ENCODE data around the gene LVRN.

The LVRN gene

GRCh38 chr5:115961381-115962238 lies 665 bp upstream of the LVRN start:
- DNase-seq, result no peak

DNA sequence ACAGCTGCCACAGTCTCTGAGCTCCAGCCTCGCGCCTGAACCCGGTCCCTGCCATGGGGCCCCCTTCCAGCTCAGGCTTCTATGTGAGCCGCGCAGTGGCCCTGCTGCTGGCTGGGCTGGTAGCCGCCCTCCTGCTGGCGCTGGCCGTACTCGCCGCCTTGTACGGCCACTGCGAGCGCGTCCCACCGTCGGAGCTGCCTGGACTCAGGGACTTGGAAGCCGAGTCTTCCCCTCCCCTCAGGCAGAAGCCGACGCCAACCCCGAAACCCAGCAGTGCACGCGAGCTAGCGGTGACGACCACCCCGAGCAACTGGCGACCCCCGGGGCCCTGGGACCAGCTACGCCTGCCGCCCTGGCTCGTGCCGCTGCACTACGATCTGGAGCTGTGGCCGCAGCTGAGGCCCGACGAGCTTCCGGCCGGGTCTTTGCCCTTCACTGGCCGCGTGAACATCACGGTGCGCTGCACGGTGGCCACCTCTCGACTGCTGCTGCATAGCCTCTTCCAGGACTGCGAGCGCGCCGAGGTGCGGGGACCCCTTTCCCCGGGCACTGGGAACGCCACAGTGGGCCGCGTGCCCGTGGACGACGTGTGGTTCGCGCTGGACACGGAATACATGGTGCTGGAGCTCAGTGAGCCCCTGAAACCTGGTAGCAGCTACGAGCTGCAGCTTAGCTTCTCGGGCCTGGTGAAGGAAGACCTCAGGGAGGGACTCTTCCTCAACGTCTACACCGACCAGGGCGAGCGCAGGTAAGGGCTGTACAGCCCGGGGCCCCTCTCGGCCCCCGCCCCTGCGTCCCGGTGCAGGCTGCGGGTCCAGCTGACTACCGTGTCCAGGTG lies 509 bp downstream of the LVRN start:
- DNase-seq, result no peak

DNA sequence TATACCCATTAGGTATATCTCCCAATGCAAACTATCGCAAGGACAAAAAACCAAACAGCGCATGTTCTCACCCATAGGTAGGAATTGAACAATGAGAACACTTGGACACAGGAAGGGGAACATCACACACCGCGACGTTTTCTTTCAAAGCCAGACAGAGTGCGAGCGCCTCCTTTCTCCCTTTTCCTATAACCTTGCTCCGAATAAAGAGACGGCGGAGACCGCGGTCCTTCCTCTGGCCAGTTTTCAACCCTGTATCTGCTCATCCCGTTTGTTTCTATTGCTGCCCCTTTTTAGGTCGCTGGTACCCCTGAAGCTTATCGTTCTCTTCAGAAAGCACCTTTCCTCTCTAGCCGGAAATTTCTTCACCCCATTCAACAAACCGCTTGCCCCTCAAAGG lies 1.3 kb downstream of the LVRN start:
- DNase-seq, result no peak

GRCh38 chr5:115968770-115969169 lies 6.5 kb downstream of the LVRN start:
- DNase-seq, result no peak

- DNase-seq, result no peak
These were observed 14.8 kb downstream of the LVRN start for GRCh38 chr5:115977096-115977495.

- no peak for DNase-seq
These were observed 15.7 kb downstream of the LVRN start for GRCh38 chr5:115977988-115978387.

GRCh38 chr5:115978779-115979178 lies 16.5 kb downstream of the LVRN start:
- DNase-seq, result no peak

- no peak for DNase-seq
These were observed 17.1 kb downstream of the LVRN start for GRCh38 chr5:115979201-115980041.

GRCh38 chr5:115983519-115983918 lies 21.2 kb downstream of the LVRN start:
- no peak for DNase-seq

- no peak for DNase-seq
These were observed 23.8 kb downstream of the LVRN start for GRCh38 chr5:115985802-115986757.

DNA sequence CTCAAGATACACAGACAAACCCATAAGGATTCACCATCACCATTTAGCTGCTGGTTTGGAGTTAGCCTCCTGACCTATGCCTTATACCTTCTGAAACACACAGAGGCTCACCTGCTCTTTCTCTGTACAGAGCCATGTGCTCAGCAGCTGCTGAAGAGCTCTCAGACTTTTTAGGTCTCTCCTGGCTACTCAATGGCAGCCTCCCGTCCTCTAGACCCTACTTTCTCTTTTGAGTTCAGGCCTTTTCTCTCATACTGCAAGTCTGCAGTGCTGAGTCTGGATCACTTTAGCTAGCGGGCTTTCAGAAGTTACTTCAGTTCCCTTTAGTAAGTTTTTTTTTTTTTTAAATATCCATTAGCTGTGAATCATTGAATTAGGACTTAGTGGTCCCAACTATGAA lies 25.7 kb downstream of the LVRN start:
- no peak for DNase-seq

- DNase-seq, result no peak
These were observed 30.6 kb downstream of the LVRN start for GRCh38 chr5:115992848-115993350.

DNA sequence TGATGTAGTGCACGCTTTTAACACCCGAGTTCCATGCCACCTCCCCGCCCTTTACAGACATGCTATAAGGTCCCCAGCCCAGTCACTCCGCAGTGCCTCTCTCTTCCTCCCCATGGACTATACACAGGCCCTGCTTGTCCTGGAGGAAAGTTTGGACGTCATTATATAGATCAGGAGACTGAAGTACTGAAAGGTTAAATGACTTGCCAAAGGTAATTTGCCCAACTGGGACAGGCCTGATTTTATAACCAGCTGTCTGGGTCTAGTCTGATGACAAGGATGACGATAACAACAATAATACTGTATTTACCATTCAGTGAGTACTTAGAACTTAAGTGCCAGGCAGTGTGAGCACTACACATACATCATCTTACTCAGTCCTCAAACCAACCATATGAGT lies 33.1 kb downstream of the LVRN start:
- no peak for DNase-seq

GRCh38 chr5:116002116-116002906 lies 40.0 kb downstream of the LVRN start:
- DNase-seq, result no peak

GRCh38 chr5:116004248-116004647 lies 42.0 kb downstream of the LVRN start:
- no peak for DNase-seq

DNA sequence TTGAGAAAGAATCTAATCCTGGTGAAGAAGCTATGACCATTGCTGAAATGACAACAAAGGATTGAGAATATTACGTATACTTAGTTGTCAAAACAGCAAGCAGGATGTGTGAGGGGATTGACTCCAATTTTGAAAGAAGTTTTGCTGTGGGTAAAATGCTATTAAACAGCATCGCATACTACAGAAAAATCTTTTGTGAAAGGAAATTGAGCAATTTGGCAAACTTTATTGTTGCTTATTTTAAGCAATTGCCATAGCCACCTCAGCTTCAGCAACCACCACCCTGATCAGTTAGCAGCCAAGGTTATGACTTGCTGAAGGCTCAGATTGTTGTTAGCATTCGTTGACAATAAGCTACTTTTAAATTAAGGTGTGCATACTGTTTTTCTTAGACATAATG lies 47.5 kb downstream of the LVRN start:
- no peak for DNase-seq

DNA sequence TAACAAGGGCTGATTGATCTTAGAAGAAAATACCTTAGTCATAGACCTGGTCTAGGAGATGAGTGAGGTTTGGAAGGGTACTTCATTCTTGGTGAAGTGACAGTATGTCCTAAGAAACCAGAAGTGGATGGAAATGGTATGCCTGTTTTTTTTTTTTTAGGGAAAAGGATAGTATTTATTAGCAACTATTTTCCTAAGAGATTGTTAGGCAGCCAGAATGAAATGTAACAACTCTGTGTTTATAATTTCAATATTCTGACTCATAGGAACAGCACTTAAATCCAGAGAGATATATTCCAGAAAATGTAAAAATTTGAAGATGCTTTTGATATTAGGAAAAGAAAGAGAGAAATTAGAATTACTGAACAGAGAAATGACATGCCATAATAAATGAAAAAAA lies 48.8 kb downstream of the LVRN start:
- DNase-seq, result no peak

DNA sequence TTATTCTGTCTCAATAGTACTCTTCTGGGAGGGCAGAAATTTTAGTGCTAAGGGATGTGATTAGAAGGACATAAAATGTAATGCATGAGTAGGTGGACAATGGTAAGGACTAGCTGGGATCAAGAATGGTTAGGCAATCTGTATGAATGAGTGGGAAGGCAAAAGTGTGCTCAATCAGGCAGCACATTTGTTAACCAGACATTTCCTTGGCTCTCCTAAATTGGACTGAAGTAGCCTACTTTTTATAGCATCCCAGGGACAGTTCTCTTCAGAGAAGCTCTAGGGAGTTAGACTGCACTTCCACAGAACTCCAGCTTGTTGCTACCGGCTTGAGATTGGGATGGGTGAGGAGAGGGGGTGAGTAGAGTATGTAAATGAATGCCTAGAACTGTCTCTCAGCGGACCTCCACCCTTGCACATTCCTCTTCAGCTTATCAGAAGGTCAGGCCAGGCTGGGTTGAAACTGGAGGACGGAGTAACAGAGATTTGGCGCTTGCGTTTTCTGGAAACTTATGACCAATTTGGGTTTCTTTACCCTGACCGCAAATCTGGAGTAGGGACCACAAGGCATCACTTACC lies 51.0 kb downstream of the LVRN start:
- no peak for DNase-seq

- DNase-seq, result no peak
These were observed 51.7 kb downstream of the LVRN start for GRCh38 chr5:116013936-116014335.

DNA sequence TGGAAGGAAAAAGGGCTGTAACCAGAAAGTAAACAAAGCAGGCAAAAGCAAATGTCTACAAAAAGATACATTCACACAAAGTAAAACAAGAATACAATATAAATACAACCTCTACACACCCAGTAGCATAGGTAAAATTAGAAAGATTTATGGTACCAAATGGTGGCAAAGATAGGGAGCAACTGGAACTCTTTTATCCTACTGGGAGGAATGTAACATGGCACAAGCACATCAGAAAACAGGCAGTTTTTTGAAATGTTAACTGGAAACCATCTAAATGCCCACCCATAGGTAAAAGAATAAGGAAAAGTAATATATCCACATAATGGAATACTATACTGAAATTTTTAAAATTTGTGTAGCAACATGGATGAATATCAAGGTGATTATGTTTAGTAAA lies 61.3 kb downstream of the LVRN start:
- DNase-seq, result no peak

- DNase-seq, result no peak
These were observed 63.6 kb downstream of the LVRN start for GRCh38 chr5:116025866-116026265.

Measured in CD4-positive, alpha-beta T cell treated with Interleukin-4 for 1 hour (primary cell).